ENCODE results near the gene MMP25.
"Not testable (repeated sequence)": the region's sequence is repeated elsewhere in the genome, so short reads cannot be mapped to it uniquely, and the experiment has no call there.

Gene MMP25

DNA sequence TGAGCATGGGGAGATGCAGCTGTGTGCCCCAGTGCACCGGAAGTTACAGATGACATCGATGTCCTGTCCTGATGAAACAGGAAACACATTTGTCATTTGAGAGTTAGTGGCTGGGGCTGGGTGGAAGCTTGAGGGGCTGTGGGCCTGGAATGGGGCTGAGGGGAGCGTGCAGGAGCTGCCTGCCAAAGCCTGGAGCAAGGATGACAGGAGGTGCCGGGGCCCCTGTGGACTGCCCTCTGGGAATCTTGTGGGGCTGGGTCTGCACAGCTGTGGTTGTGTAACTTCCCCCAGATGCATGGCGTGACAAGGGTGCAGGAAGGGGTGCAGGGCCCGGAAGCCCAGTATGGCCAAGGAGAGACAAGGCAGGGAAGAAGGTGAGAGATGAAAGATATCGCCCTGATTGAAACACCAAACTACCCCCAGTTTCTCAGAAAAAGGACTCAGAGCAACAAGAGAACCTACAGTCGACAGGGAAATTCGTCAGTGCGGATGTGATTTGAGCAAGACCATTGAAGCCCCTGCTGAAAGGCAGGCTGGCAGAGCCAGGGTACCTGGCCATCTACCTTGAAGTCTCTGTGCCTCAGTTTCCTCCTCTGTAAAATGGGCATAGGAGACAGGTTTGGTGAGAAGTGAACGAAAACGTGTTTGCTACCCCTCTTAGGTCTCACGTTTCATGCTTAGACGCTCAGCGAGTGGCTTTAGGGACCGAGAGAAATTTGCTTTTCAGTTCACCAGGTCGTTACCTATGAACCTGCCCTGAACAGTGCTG is 8.8 kb downstream of the MMP25 start:
- in situ Hi-C loops (cut with MboI; ENCODE audit: low sequenced_read_pairs), result no loop called here

DNA sequence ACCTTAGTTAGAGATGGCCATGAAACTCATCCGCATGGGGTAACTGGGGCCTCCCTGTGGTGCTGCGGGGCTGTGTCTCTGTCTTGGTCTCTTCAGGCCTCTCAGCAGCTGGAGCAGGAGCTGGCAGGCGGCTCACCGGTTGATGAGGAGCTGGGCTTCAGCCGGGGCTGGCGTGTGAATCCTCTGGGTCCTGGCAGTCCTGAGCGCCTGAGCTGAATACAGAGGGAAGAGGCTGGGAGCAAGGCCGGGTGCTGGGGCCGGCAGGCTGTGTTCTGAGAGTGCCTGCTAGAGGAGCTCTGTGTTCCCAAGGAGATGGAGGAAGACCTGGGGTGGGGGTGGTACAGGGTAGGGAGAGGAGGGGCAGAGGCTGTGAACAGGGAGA is 9.4 kb downstream of the MMP25 start:
- in situ Hi-C loops (cut with MboI; ENCODE audit: low sequenced_read_pairs), result not testable (repeated sequence)

DNA sequence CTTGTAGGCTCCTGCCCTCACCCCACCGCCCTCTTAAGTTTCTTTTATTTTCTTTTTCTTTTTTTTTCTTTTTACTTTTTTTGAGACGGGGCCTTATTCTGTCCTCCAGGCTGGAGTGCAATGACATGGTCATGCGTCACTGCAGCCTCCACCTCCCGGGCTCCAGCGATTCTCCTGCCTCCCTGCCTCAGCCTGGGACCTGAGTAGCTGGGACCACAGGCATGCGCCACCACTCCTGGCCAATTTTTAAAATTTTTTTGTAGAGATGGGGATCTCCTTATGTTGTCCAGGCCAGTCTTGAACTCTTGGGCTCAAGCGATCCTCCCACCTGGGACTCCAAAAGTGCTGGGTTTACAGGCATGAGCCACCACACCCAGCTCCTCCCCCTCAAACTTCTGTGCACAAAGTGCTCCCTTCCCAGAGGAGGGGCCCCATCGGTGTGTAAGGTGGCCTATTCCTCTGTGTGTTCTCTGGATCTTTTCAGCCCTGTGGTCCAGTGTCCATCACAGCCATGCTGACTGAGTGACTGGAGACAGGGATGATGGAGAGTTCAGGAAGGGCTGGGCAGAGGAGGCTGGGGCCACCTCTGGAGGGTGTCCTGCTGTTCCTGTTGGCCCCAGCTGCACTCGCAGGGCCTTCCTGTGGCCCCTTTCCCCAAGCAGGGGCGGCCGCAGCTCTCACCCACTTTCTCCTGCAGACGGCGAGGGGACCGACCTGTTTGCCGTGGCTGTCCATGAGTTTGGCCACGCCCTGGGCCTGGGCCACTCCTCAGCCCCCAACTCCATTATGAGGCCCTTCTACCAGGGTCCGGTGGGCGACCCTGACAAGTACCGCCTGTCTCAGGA is 10.2 kb downstream of the MMP25 start:
- in situ Hi-C loops (cut with MboI; ENCODE audit: low sequenced_read_pairs), result no loop called here

DNA sequence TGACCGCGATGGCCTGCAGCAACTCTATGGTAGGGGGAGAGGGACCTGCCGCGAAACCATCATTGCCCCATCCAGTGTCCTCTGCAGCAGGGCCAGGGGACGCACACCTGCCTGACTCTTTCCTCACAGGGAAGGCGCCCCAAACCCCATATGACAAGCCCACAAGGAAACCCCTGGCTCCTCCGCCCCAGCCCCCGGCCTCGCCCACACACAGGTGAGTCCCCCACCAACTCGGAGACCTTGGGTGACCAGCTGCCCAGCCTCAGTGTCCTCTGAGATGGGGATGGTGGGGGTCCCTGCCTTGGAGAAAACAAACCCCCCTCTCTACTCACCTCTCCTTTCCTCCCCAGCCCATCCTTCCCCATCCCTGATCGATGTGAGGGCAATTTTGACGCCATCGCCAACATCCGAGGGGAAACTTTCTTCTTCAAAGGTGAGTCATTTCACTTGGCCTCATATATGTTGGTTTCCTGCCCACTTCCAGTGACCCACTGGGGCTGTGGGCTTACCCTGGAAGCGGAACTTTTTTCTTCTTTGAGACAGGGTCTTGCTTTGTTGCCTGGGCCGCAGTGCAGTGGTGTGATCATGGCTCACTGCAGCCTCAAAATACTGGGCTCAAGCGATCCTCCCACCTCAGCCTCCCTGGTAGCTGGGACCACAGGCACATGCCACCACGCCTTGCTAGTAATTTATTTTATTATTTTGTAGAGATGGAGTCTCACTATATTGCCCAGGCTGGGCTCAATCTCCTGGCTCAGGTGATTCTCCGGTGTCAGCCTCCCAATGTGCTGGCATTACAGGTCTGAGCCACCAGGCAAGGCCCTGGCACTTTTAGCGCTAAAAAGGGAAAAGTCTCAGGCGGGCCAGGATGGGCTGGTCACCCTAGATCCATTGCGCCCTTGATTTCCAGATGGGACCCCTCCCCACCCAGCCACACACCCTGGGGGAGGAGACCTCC is 11.1 kb downstream of the MMP25 start:
- in situ Hi-C loops (cut with MboI; ENCODE audit: low sequenced_read_pairs), result no loop called here

DNA sequence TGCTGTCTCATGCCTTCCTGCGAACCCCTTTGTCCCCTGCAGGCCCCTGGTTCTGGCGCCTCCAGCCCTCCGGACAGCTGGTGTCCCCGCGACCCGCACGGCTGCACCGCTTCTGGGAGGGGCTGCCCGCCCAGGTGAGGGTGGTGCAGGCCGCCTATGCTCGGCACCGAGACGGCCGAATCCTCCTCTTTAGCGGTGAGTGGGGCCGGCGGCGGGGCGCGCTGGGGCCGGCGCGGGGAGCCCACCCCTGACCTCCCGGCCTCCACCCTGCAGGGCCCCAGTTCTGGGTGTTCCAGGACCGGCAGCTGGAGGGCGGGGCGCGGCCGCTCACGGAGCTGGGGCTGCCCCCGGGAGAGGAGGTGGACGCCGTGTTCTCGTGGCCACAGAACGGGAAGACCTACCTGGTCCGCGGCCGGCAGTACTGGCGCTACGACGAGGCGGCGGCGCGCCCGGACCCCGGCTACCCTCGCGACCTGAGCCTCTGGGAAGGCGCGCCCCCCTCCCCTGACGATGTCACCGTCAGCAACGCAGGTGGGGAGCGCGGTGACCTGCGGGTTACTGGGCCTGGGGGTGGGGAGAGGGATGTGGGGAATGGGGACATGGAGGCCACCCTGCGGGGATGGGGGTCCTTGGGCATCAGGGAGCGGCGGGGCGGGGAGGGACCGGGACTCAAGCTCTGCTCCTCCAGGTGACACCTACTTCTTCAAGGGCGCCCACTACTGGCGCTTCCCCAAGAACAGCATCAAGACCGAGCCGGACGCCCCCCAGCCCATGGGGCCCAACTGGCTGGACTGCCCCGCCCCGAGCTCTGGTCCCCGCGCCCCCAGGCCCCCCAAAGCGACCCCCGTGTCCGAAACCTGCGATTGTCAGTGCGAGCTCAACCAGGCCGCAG is 12.0 kb downstream of the MMP25 start:
- in situ Hi-C loops (cut with MboI; ENCODE audit: low sequenced_read_pairs), result no loop called here

DNA sequence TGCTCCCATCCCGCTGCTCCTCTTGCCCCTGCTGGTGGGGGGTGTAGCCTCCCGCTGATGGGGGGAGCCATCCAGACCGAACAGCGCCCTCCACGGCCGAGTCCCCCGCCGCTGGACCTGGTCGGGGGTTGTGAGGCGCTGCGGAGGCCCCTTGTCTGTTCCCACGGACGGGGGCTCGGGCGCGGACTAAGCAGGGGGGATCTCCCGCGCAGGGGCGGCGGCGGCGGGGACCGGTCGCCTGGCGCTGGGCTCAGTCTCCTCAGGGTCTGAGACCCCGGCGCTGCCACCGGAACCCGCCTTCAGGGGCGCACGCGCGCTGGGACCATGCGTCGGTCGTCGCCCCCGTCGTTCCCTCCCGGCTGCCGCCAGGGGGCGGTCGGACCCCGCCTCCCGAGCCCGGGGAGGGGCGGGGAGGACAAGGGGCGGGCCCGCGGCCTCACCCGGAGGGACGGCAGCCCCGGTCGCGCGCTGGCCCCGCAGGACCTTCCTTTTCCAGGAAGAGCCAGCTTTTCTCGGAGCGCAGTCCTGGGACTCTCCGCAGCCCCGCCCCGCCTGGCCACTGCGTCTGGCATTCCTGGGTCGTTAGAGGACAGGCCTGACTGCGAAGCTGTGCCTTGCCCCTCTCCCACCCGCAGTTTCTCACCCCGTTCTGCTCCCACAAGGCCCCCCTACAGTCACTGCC is 12.8 kb downstream of the MMP25 start:
- in situ Hi-C loops (cut with MboI; ENCODE audit: low sequenced_read_pairs), result no loop called here

DNA sequence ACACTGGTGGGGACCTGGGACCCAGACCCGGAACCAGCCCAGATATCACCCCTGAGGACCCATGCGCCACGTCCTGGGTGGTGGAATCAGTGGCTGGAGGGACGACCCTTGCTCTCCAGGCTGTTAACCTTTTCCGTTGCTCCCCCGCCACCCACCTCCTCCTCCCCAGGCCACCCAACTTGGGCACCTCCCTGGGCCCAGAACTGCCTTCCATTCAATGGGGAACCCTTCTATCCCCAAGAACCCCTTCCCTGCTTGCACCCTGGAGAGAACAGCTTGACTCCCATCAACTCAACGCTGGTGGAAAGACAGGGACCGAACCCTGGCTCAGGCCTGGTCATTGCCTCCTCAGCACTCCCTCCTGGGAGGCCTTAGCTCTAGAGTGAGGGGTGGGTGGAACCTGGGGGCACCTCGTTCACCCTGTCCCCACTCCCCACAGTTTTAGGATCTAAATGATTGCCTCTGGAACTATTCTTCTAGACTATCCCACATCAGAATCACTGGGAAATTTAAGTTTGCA is 13.4 kb downstream of the MMP25 start:
- in situ Hi-C loops (cut with MboI; ENCODE audit: low sequenced_read_pairs), result no loop called here

DNA sequence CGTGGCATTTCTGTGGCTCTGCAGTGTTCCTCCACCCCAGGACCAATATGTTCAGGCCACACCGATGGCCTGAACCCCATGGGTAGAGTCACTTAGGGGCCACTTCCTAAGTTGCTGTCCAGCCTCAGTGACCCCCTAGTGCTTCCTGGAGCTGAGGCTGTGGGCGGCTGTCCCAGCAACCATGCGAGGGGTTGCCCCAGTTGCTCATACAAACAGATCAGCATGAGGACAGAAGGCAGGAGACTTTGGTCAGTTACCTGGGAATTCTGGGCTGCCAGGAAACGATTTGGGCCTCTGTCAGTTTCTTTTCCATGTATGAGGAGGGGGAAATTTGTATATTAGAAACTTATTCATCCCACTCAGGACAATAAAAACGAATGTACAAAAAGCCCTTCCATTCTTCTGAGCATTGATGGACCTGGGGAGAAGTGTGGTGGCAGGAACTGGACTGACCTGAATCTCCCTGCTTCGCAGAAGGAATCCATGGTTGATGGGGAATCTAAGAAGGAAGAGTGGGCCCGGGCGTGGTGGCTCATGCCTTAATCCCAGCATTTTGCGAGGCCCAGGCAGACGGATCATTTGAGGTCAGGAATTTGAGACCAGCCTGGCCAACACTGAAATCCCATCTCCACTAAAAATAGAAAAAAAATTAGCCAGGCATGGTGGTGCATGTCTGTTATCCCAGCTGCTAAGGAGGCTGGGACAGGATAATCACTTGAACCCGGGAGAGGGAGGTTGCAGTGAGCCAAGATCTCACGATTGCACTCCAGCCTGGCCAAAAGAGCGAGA is 14.2 kb downstream of the MMP25 start:
- in situ Hi-C loops (cut with MboI; ENCODE audit: low sequenced_read_pairs), result no loop called here

DNA sequence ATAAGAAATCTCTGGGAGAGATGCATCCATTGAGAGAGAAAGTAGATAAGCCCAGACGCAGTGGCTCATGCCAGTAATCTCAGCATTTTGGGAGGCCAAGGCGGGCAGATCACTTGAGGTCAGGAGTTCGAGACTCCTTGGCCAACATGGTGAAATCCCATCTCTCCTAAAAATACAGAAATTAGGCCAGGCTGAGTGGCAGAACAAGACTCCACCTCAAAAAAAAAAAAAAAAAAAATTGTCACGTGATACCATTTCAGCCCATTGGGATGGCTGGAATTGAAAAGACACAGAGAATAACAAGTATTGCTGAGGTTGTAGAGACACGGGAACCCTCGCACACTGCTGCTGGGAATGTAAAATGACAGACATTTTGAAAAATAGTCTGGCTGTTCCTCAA is 16.2 kb downstream of the MMP25 start:
- in situ Hi-C loops (cut with MboI; ENCODE audit: low sequenced_read_pairs), result no loop called here

DNA sequence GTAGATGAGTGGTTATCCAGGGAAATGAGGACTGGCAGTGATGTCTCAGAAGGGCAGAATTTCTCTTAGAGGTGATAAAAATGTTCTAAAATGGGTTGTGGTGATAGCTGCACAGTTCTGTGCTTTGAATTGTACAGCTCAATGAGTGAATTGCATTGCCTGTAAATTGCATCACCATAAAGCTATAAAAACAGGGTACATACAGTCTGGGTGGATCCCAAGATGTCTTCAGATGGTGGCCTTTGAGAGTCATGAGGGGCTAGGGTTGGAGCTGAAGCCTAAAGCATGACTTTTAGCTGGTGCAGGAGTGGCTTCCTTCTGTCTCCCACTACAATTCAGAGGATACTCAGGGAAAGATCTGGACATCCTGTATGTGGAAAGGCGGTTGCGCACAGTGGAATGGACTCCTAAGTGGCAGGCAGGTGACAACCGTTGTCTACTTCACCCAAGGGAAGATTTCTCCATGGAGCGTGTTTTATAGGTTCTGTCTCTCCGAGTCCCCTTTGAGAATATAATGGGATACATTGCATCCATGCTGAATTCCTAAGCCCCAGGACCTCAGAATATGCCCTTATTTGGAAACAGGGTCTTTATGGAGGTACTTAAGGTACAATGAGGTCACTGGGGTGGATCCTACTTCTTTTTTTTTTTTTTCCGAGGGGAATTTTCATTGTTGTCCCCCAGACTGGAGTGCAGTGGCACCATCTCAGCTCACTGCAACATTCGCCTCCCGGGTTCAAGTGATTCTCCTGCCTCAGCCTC is 17.4 kb downstream of the MMP25 start:
- in situ Hi-C loops (cut with MboI; ENCODE audit: low sequenced_read_pairs), result no loop called here

DNA sequence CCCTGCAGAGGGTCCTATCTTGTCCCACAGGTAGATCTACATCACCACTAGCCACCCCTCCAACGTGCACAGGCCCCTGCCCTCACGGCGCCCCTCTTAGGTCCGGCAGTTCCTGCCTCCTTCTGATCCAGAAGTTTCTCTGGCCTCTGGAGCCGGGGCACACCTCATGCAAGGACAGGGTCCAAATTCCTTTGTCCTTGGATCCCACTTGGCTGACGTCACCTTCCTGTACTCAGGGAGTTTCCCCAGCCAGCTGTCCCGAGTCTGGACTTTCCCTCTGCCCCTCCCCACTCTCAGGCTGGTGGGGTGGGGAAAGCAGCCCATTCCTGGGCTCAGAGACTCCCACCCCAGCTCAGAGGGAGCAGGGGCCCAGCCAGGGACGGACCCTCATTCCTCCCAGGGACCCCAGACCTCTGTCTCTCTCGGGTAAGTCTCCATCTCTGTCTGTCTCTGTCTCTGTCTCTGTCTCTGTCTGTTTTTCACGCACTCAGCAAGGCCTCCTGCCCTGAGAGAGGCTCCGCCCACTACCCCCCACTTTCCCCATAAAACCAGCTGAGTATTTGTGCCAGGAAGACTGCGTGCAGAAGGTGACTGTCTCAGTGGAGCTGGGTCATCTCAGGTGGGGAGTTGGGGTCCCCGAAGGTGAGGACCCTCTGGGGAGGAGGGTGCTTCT is 18.8 kb downstream of the MMP25 start, which contains the start of gene IL32:
Gene IL32 (plus strand): TSS at position 572 of the 673 bp plus-strand sequence. CDS start 172 bp downstream, outside the sequence.
- in situ Hi-C loops (cut with MboI; ENCODE audit: low sequenced_read_pairs), result no loop called here

DNA sequence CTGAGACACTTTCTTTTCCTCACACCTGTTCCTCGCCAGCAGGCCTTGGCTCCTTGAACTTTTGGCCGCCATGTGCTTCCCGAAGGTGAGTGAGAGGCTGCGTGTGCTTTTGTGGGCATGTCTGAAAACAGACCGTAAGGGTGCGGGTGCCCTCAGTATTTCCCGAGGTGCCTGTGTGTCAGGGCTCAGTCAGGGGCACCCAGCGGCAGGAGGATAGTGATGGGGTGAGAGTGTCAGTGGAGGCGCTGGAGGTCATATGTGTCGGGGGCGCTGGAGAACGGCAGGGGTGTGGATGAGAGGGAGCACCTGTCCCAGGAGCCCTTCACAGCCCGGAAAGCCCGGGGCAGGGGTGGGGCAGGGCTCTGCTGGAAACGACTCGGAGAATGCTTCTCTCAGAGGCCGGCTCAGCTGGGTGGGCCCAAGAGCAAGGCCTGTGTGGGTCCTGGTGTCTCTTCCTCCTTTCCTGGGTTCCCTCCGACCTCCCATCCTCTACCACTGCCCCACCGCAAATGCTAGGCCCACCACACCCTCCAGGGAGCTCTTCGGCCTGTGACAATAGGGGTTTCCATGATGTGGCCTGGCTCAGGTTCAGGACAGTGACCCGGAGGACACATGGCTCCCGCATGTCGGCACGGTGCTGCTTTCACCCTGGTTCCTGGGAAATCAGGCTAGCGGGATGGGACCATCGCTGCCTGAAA is 19.5 kb downstream of the MMP25 start:
- in situ Hi-C loops (cut with MboI; ENCODE audit: low sequenced_read_pairs), result no loop called here

DNA sequence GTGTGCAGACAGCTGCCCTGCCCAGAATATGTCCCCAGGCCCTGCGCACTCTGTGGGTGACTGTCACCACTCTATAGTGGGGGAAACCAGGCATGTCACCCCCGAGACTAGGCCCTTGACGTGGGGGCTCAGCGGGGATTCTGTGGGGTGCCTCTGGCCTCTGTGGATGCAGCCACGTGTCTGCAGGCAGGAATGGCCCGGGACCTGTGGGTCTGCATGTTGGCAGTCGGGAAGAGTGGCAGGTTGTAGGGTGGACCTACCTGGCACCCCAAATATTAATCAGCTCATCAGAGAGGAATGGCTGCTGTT is 20.0 kb downstream of the MMP25 start:
- in situ Hi-C loops (cut with MboI; ENCODE audit: low sequenced_read_pairs), result no loop called here

DNA sequence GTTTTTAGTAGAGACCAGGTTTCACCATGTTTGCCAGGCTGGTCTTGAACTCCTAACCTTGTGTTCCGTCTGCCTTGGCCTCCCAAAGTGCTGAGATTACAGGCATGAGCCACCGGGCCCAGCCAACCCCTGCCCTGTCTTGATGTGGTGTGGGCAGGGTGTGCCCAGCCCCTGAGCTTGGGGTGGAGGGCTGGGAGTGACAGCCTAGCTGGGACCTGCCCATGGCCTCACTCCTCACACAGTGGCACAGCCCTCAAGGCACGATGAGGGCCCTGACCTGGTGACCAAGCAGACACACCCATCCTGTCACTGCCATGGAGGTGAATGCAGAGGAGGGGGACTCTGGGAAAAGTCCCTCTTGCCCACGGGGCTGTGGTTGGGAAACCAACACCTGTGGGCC is 22.1 kb downstream of the MMP25 start:
- in situ Hi-C loops (cut with MboI; ENCODE audit: low sequenced_read_pairs), result no loop called here

DNA sequence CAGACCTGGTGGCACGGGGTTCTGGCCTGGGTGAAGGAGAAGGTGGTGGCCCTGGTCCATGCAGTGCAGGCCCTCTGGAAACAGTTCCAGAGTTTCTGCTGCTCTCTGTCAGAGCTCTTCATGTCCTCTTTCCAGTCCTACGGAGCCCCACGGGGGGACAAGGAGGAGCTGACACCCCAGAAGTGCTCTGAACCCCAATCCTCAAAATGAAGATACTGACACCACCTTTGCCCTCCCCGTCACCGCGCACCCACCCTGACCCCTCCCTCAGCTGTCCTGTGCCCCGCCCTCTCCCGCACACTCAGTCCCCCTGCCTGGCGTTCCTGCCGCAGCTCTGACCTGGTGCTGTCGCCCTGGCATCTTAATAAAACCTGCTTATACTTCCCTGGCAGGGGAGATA is 22.8 kb downstream of the MMP25 start:
- in situ Hi-C loops (cut with MboI; ENCODE audit: low sequenced_read_pairs), result not testable (repeated sequence)

DNA sequence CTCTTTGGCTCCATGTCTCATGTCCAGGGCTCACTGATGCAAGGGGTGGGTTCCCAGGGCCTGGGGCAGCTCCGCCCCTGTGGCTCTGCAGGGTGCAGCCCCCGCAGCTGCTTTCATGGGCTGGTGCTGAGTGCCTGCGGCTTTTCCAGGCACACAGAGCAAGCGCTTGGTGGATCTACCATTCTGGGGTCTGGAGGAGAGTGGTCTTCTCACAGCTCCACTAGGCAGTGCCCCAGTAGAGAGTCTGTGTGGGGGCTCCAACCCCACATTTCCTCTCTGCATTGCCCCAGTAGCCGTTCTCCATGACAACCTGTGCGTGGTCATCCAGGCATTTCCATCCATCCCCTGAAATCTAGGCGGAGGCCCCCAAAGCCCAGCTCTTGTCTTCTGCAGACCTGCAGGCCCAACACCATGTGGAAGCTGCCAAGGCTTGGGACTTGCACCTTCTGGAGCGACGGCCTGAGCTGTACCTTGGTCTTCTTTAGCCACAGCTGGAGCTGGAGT is 24.3 kb downstream of the MMP25 start:
- in situ Hi-C loops (cut with MboI; ENCODE audit: low sequenced_read_pairs), result no loop called here

DNA sequence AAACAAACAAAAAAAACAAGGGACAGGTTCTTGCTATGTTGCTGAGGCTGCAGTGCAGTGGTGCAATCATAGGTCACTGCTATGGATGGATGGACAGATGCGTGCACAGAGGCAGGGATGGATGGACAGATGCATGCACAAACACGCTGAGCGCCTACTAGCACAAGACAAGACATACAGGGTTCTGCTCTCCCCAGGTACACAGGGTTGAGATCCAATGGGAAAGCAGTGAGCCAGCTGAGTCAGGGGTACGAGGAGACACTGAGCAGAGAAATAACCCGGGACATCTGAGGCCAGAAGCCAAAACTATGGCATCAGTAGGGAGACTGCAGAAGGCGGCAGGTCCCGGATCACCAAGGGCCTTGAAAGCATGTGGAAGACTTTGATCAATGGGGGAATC is 25.3 kb downstream of the MMP25 start:
- in situ Hi-C loops (cut with MboI; ENCODE audit: low sequenced_read_pairs), result no loop called here
